Small intestine (tissue), 7 donors: ENCODE data around the gene CD27. TPM values are rescaled to one million over a fixed set of nuclear protein-coding genes. Genes with fewer than 3 reads are reported as not detected.
A peak's percentile ranks its signal among the peaks of the same experiment; 100 is the strongest.
"Not testable (repeated sequence)": the region's sequence is repeated elsewhere in the genome, so short reads cannot be mapped to it uniquely, and the experiment has no call there.

Experiments
- DNase-seq, 2 donors: peaks; one replicate each; pipeline versions ENCODE4 v3.0.0 to v3.0.0-alpha.2; 2013
- FAIRE-seq: peaks from 2 replicates; lab custom pipeline; 2012; peaks lifted over from hg19 to GRCh38; lab: Jason Lieb, UNC
- H3K27ac ChIP-seq, 3 donors: one replicate each; pipeline ENCODE4 v1.5.1; 2013; ENCODE audit warnings: low read length in 2 of 3, mild to moderate bottlenecking in 2 of 3, control low read depth in 1 of 3, inconsistent platforms in 1 of 3, low read depth in 1 of 3, moderate library complexity in 1 of 3
- H3K27me3 ChIP-seq, 3 donors: one replicate each; pipeline ENCODE4 v1.6.1; 2013; ENCODE audit warnings: low read length in 3 of 3, inconsistent platforms in 1 of 3; ENCODE audit not compliant: control insufficient read depth in 3 of 3, insufficient read depth in 3 of 3
- H3K36me3 ChIP-seq, 3 donors: one replicate each; pipeline ENCODE4 v1.6.1; 2013; ENCODE audit warnings: low read length in 3 of 3, inconsistent platforms in 1 of 3, low read depth in 1 of 3, mild to moderate bottlenecking in 1 of 3, moderate library complexity in 1 of 3; ENCODE audit not compliant: control insufficient read depth in 3 of 3, insufficient read depth in 2 of 3
- H3K4me1 ChIP-seq, 3 donors: one replicate each; pipeline ENCODE4 v1.6.1; 2013; ENCODE audit warnings: low read length in 2 of 3, inconsistent platforms in 1 of 3, low read depth in 1 of 3, mild to moderate bottlenecking in 1 of 3, moderate library complexity in 1 of 3; ENCODE audit not compliant: control insufficient read depth in 3 of 3, insufficient read depth in 2 of 3
- H3K4me3 ChIP-seq, 3 donors: one replicate each; pipeline ENCODE4 v1.5.1; 2013; ENCODE audit warnings: low read length in 3 of 3, control low read depth in 1 of 3, inconsistent platforms in 1 of 3, low read depth in 1 of 3, mild to moderate bottlenecking in 1 of 3, moderate library complexity in 1 of 3
- H3K9me3 ChIP-seq, 2 donors: one replicate each; pipeline ENCODE4 v1.6.1; 2013; ENCODE audit warnings: low read depth in 1 of 2, low read length in 1 of 2; ENCODE audit not compliant: control insufficient read depth in 2 of 2, insufficient read depth in 1 of 2
- WGBS, 3 donors: extraction: QIAGEN DNeasy Blood & Tissue Kit; methylation state at CpG; one replicate each; pipeline ENCODE4 v1.1.7; 2013; 5-methylcytosine and 5-hydroxymethylcytosine counted together
- polyA plus RNA-seq, 4 donors: library from polyadenylated mRNA; stranded (reverse) in 3 of 4; unstranded in 1 of 4; fragments of 200-250 nt in 3 of 4; fragments of 120-200 nt in 1 of 4; gene quantifications; one replicate each; pipeline versions ENCODE4 v1.2.1 to v1.2.3, GENCODE V29; 2013
- donor health status: healthy with polysubstance abuse.
- donor health status: control.
- donor health status: control.
- donor health status: Bipolar disorder and iron deficiency.
- donor health status: healthy.

Gene CD27
- polyA plus RNA-seq, 4 donors = 0.45 to 16.2 (median 2.8) TPM

DNA sequence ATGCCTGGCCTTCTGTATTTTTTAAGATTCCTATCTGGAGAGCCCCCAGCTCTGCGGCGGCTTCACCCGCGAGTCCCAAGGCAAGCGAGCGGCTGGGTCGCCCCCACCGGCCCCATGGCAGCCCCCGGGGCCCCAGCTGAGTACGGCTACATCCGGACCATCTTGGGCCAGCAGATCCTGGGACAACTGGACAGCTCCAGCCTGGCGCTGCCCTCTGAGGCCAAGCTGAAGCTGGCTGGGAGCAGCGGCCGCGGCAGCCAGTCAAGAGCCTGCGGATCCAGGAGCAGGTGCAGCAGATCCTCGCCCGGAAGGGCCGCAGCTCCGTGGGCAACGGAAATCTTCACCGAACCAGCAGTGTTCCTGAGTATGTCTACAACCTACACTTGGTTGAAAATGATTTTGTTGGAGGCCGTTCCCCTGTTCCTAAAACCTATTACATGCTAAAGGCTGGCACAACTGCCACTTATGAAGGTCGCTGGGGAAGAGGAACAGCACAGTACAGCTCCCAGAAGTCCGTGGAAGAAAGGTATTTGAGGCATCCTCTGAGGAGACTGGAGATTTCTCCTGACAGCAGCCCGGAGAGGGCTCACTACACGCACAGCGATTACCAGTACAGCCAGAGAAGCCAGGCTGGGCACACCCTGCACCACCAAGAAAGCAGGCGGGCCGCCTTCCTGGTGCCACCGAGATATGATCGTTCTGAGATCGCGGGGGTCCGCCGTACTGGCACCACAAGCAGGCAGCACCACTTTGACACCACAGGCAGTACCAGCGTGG lies 33.0 kb downstream of the CD27 start:
- not testable (repeated sequence) for H3K27me3 ChIP-seq, FAIRE-seq, H3K27ac ChIP-seq, DNase-seq, H3K36me3 ChIP-seq, H3K4me1 ChIP-seq, H3K4me3 ChIP-seq, H3K9me3 ChIP-seq
- WGBS, 3 donors = 93 to 96% (median 95%) methylated on average over 36 to 37 of the region's 37 CpGs

DNA sequence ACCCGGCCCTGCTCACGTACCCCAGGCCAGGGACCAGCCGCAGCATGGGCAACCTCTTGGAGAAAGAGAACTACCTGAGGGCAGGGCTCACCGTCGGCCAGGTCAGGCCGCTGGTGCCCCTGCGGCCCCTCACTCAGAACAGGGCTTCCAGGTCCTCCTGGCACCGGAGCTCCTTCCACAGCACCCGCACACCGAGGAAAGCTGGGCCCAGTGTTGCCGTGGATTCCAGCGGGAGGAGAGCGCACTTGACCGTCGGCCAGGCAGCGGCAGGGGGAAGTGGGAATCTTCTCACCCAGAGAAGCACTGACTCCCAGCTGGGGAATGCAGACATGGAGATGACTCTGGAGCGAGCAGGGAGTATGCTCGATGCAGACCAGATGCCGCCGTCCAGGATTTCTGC lies 33.7 kb downstream of the CD27 start:
- Histone ChIP-seq H3K4me3 (no peak overlapping the region), H3K4me1 (no peaks in the 10 kb centered on the region), H3K9me3 (no peaks in the 10 kb centered on the region), H3K27me3 (no peaks in the 10 kb centered on the region), H3K27ac (no peak overlapping the region), H3K36me3 (no peaks in the 10 kb centered on the region)
- DNase-seq (no peak), FAIRE-seq (no peak)
- 84 to 96% (median 92%) methylated on average over 20 of the region's 20 CpGs for WGBS, 3 donors

DNA sequence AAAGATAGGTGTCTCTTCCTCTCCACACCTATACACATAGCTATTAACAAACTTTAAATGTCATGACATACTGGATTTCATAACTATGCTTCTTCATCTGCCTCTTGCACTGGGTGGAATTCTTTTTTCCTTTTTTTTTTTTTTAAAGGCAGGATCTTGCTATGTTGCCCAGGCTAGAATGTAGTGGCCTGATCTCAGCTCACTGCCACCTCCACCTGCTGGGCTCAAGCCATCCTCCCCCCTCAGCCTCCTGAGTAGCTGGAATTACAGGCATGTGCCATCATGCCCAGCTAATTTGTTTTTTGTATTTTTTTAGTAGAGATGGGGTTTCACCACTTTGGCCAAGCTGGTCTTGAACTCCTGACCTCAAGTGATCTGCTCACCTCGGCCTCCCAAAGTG lies 43.5 kb downstream of the CD27 start:
- Histone ChIP-seq H3K9me3 (no peaks in the 10 kb centered on the region), H3K27ac (no peak overlapping the region), H3K4me3 (no peak overlapping the region), H3K4me1 (peaks cover 3 to 8% (median 4%) of the 10 kb centered on the region in 3 donors), H3K27me3 (no peaks in the 10 kb centered on the region), H3K36me3 (peaks cover 0 to 9% (median 0%) of the 10 kb centered on the region in 3 donors)
- no peak for FAIRE-seq
- no peak for DNase-seq
- WGBS, 3 donors = 82 to 89% (median 83%) methylated on average over 1 of the region's 1 CpG

DNA sequence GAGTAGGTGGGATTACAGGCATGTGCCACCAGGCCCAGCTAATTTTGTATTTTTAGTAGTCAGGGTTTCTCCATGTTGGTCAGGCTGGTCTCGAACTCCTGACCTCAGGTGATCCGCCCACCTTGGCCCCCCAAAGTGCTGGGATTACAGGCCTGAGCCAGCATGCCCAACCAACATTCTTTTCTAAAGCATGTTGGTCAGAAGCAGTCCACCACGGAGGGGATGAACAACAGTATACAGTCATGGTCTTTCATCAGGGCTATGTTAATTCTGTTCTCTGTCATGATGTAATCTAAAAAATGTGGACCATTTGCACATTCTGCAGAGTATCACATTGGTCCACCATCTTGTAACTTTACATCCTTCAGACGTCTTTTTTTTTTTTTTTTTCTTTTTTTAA lies 44.7 kb downstream of the CD27 start:
- FAIRE-seq = no peak
- H3K4me3 ChIP-seq = no peak overlapping the region
- no peak overlapping the region for H3K27ac ChIP-seq
- peaks cover 0 to 9% (median 0%) of the 10 kb centered on the region in 3 donors for H3K36me3 ChIP-seq
- H3K9me3 ChIP-seq = no peaks in the 10 kb centered on the region
- no peak for DNase-seq
- H3K4me1 ChIP-seq = peaks cover 3 to 10% (median 4%) of the 10 kb centered on the region in 3 donors
- H3K27me3 ChIP-seq = no peaks in the 10 kb centered on the region
- 64 to 68% (median 67%) methylated on average over 4 of the region's 4 CpGs for WGBS, 3 donors

DNA sequence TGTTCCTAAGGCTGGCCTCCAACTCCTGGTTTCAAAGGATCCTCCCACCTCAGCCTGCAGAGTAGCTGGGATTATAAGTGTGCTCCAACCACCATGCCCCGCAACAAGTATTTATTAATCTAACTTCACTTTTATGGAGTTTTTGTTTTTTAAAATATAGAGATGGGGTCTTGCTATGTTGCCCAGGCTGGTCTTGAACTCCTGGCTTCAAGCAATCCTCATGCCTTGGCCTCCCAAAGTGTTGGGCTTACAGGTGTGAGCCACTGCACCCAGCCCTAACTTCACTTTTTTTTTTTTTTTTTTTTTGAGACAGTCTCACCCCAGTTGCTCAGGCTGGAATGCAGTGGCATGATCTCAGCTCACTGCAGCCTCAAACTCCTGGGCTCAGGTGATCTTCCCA lies 45.9 kb downstream of the CD27 start:
- peaks cover 7 to 19% (median 7%) of the 10 kb centered on the region in 3 donors for H3K4me1 ChIP-seq
- not testable (repeated sequence) for DNase-seq, H3K36me3 ChIP-seq, H3K9me3 ChIP-seq, H3K27ac ChIP-seq, H3K4me3 ChIP-seq, H3K27me3 ChIP-seq, FAIRE-seq
- 95 to 100% (median 98%) methylated on average over 1 of the region's 1 CpG for WGBS, 3 donors

DNA sequence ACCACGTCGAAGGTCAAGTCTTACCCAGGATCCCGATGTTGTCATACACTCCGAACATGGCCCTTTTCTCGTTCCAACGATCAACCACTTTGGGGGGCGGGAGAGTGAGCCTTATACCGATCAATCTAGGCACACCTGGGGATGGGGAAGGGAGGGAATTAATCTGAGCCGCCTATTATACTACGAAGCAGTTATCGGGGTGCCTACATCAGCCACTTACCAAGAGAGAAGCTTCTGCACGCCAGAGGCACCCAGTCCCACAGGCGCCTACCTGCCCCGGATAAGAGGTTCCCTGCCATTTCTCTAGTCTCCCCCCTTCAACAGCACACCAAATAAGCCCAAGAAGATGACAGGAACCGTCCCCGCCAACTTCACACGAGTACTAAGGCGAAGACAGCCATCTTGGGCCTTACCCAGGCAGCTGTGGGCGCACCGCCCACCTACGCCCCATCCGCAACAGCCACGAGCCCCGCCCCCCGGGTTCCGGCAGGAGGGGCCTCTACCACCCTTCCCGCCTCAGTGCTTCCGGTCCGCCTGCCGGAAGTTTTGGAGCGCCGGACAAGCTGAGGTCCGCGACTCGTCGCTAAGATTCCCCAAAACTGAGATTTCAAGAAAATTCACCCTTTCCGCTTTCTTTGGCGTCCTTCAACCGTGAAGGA lies 48.2 kb downstream of the CD27 start, which contains the start of gene MRPL51:
MRPL51 (minus strand) TSS at position 425 of the 659 bp plus-strand sequence; CDS start at position 299, 126 bp downstream.
- FAIRE-seq (no peak), DNase-seq (peak; percentile 96 to 98)
- Histone ChIP-seq H3K36me3 (peaks cover 5 to 21% (median 6%) of the 10 kb centered on the region in 3 donors), H3K9me3 (no peaks in the 10 kb centered on the region), H3K27ac (peak within 1 kb of the TSS; percentile 77 to 99 (median 95)), H3K4me1 (peaks cover 7 to 22% (median 7%) of the 10 kb centered on the region in 3 donors), H3K4me3 (peak within 1 kb of the TSS; percentile 53 to 77 (median 59)), H3K27me3 (no peaks in the 10 kb centered on the region)
- 0 to 1% (median 1%) methylated on average over 37 to 39 of the region's 39 CpGs for WGBS, 3 donors

DNA sequence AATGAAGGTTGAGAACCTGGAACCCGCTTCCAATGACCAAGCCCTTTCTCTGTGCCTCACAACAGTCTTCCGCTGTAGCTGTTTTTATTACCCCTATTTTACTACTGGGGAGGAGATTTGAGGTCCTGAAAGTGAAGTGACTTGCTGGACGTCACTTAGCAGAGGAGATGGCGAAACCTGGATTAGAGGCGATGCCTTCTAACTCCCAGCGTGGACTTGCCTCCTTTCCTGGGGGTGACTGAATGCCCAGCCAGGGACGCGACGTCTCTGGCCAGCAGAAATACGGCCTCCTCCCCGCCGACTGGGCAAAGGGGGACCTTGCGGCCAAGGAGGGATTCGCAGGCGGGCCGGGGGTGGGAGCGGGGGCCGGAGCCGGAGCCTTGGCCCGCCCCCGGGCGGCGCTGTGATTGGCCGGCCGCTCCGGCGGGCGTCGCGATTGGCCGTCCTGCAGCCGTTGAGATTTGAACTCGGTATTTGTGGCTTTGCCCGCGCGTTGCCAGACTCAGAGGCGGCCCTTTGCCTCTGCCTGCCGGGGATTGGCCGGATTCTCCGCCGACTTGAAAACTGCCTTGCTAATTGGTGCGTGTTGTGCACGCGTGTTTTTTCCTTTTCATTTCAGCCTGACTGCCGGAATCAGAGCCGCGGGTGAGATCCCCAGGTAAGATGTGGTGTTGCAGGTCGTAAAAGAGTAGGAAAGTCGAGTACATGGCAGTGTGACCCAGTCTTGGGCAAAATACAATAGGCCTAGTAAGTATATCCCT lies 48.9 kb downstream of the CD27 start, which contains the start of gene NCAPD2:
NCAPD2 (plus strand) TSS at position 606 of the 761 bp plus-strand sequence. CDS start 997 bp downstream, outside the sequence.
- no peak for FAIRE-seq

More for the DNA sequence above, 48.9 kb downstream of the CD27 start, which contains the start of gene NCAPD2:
- Histone ChIP-seq H3K36me3 (peaks cover 5 to 25% (median 6%) of the 10 kb centered on the region in 3 donors), H3K27me3 (no peaks in the 10 kb centered on the region), H3K4me3 (peak within 1 kb of the TSS; percentile 53 to 77 (median 59)), H3K4me1 (peaks cover 7 to 22% (median 7%) of the 10 kb centered on the region in 3 donors), H3K9me3 (no peaks in the 10 kb centered on the region), H3K27ac (peak within 1 kb of the TSS; percentile 77 to 99 (median 95))
- 0 to 1% (median 0%) methylated on average over 49 of the region's 49 CpGs for WGBS, 3 donors
- peak; percentile 96 to 99 for DNase-seq
